ELF-1 (cell line): ENCODE results near the gene MPL.

Experiments
- DNase-seq: peaks from one replicate; pipeline ENCODE4 v3.0.0-alpha.2; 2016; ENCODE audit warnings: low read depth, low spot score

The MPL gene

GRCh38 chr1:43337588-43337987, at the start of gene MPL:
Gene MPL (plus strand): TSS chr1:43337818. CDS start chr1:43337849, 31 bp downstream.
- DNase-seq = no peak

- DNase-seq = no peak
Observed at GRCh38 chr1:43288058-43288784, 49.4 kb upstream of the MPL start.

- DNase-seq = no peak
Observed at GRCh38 chr1:43288785-43289706, 48.6 kb upstream of the MPL start.

GRCh38 chr1:43292216-43292615, 45.4 kb upstream of the MPL start:
- DNase-seq = no peak

GRCh38 chr1:43292679-43293078, 44.9 kb upstream of the MPL start:
- DNase-seq = no peak

- no peak for DNase-seq
Observed at GRCh38 chr1:43293176-43293575, 44.4 kb upstream of the MPL start.

- no peak for DNase-seq
Observed at GRCh38 chr1:43293896-43294760, 43.5 kb upstream of the MPL start.

- DNase-seq = no peak
Observed at GRCh38 chr1:43294761-43295160, 42.9 kb upstream of the MPL start.

- no peak for DNase-seq
Observed at GRCh38 chr1:43296207-43296606, 41.4 kb upstream of the MPL start.

- DNase-seq = no peak
Observed at GRCh38 chr1:43298055-43298454, 39.6 kb upstream of the MPL start.

- DNase-seq = no peak
Observed at GRCh38 chr1:43299101-43299500, 38.5 kb upstream of the MPL start.

GRCh38 chr1:43300378-43301094, 37.1 kb upstream of the MPL start, which contains the start of gene TIE1:
Gene TIE1 (plus strand): TSS chr1:43300982. CDS start chr1:43301072, 90 bp downstream.
- DNase-seq = no peak

- no peak for DNase-seq
Observed at GRCh38 chr1:43302201-43302600, 35.4 kb upstream of the MPL start.

GRCh38 chr1:43302721-43303470, 34.7 kb upstream of the MPL start:
- no peak for DNase-seq

GRCh38 chr1:43303471-43304313, 33.9 kb upstream of the MPL start:
- DNase-seq = no peak

- DNase-seq = no peak
Observed at GRCh38 chr1:43304314-43304681, 33.3 kb upstream of the MPL start.

GRCh38 chr1:43304771-43305300, 32.8 kb upstream of the MPL start:
- no peak for DNase-seq

- no peak for DNase-seq
Observed at GRCh38 chr1:43305461-43305860, 32.2 kb upstream of the MPL start.
